Amniotic epithelial cell (primary cell): Measurements from ENCODE around the gene NOP10.
"Not testable (repeated sequence)": the region's sequence is repeated elsewhere in the genome, so short reads cannot be mapped to it uniquely, and the experiment has no call there.

Source experiments
- DNase-seq: peaks from one replicate; pipeline ENCODE4 v3.0.0-alpha.2; 2010; ENCODE audit warnings: low read depth

Gene NOP10

DNA sequence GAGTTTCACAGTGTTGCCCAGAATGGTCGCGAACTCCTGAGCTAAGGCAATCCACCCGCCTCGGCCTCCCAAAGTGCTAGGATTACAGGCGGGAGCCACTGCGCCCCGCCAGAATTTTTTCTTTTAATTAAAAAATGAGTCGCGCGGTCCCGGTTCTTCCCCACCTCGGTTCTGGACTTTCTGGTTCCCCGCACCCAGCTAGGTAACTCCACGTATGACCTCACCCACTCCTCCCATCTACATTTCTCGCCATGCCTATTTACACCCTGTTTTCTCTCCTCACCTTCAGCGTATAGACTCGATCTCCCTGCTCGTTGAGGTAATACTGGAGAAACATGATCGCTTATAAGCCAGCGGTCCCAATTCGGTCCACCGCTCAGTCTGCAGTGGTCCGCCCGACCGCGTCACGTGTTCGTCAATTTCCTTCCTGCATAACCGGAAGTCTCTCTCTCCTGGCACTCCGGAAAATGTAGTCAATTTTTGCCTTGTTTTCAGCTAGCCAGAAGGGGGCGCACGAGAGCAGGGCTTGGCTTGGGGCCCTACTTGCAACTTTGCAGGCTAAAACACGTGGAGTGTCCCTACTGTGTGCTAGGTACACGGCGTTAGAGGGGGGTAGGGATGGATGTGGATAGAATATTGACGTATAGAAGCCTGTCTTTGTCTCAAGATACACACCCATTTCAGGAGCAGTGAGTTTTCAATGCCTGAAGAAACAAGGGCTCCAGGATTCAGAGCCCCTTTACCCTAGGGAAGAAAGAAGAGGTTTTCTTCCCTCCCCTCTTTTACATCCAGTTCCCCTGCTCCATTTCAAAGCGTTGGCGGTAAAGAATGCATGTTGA, at the start of gene NOP10, which contains the start of gene NUTM1:
NOP10 (minus strand) TSS at position 400 of the 839 bp plus-strand sequence; CDS start at position 337, 63 bp downstream.
NUTM1 (plus strand) TSS at position 579 of the 839 bp plus-strand sequence. CDS start 382 bp downstream, outside the sequence.
- peak; percentile 92 for DNase-seq

DNA sequence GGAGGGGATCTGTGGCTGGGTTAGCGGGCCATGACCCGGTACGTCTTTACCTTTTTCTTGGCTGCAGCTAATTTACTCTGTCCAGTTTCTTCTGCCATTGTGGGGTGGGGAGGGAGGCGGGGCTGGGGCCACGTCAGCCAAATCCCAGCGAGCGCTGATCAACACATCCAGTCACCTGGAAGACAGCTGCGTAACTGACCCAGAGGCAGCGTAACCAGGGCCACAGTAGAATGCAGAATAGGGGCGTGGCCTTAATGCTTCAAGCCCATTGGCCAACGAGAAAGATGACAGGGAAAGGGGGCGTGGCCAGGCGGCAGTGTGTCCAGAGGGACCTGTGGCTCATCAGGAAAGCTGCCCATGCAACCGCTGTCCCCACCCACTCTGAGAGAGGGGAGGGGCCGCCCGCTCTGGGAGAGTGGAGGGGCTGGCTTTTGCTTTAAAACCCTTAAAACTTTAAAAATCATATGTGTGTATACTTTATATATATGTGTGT, 46.7 kb upstream of the NOP10 start:
- not testable (repeated sequence) for DNase-seq

DNA sequence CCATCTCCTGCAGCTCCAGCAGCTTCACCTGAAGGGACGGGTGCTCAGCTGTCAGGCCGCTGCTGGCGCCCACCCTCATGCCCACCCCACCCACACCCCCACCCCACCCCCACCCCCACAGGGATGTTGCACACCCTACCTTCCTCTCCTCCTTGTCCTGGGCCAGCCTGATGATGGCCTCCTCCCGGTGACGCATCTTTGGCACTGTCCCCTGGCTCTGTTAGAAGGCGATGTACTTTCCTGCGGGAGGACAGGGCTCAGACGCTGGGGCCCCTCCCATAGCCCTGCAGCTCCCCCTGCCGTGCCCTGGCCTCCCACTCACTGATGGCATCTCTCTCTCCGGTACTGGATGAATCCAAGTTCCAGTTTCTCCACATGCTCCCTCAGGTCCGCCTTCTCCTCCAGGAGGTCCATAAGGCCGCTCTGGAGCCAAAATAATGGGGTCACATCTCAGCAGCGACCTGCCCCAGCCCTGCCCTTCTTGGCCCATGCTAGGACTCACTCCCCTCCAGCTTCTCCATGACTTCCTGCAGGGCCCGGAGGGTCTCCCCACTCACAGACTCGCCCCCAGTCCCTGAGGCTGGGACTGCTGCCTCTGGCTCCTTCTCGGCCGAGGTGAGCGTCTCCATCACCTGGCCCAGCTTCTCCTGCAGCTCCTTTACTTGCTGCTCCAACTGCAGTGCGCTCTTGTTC, 39.0 kb upstream of the NOP10 start:
- not testable (repeated sequence) for DNase-seq

DNA sequence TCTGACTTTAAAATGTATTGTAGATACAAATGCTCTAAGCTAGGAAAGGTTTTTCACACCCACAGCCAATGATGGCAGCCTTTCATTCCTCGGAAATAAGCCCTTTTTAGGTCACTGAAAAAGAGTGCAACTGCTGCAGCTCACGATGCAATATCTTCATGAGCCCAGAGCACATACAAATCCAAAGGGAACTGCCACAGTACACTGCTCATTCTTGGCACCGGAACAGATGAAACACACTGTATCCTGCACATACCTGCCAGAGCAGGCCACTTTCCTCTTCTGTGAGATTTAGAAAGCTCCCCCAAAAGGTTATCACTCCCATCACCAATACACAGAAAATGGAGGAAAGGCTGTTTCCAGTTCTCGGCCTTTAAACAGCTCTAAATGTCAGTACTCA, 37.6 kb upstream of the NOP10 start:
- not testable (repeated sequence) for DNase-seq

DNA sequence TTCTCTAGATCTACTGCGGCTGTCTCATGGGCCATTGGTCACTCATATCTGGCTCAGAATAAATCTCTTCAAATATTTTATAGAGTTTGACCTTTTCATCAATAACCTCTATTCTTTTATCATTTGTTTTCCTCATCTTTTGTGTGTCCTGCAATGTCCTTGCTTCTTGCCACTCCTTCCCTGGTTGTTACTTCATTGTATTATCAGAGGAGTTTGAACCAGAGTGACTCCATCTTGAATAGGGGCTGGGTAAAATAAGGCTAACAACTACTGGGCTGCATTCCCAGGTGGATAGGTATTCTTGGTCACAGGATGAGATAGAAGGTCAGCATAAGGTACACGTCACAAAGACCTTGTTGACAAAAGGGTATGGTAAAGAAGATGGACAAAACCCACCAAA, 33.9 kb upstream of the NOP10 start:
- no peak for DNase-seq

DNA sequence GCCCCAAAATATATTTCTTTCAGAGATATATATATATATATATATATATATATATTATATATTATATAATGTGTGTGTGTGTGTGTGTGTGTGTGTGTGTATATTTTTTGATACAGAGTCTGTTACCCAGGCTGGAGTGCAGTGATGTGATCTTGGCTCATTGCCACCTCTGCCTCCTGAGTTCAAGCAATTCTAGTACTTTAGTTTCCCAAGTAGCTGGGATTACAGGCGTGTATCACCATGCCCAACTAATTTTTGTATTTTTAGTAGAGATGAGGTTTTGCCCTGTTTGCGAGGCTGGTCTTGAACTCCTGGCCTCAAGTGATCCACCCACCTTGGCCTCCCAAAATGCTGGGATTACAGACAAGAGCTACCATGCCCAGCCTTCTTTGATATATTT, 32.6 kb upstream of the NOP10 start:
- not testable (repeated sequence) for DNase-seq

DNA sequence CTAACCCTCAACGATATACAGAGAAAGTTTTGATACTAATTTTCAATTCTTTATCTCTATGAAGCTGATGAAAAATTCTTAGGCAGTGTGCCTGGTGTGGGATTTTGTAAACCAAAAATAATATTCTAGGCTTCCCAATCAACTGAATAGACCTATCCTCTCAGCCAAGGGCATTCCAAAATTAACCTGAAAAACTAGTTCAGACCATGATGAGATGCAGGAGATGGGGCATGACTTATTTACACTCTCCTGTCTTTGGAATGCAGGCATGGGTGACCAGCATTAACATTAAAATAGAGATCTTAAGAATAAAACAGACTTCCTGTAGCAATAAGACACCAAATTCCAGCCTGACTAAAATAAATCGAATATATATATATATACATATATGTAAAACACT, 31.9 kb upstream of the NOP10 start:
- DNase-seq, result no peak

DNA sequence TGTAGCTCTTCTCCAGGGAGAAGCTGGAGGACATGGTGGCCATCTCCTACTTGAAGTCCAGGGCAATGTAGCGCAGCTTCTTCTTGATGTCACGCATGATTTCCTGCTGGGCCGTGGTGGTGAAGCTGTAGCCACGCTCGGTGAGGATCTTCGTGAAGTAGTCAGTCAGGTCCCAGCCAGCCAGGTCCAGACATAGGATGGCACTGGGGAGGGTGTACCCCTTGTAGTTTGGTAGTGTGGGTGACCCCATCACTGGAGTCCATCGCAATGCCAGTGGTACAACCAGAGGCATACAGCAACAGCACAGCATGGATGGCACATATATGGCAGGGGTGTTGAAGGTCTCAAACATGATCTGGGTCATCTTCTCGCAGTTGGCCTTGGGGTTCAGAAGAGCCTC, 31.0 kb upstream of the NOP10 start:
- no peak for DNase-seq

DNA sequence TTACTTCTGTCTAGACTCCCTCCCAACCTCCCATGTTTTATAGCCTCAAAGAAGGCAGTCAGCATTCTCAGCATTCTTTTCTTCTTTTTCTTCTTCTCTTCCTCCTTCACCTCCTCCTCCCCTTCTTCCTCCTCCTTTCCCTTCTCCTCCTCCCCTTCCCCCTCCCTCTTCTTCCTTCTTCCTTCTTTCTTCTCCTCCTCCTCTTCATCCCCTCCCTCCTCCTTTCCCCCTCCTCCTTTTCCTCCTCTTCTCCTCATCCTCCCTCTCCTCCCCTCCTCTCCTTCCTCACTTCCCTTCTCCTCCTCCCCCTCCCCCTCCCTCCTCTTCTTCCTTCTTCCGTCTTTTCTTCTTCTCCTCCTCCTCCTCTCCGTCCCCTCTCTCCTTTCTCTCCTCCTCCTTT, 27.7 kb upstream of the NOP10 start:
- no peak for DNase-seq

DNA sequence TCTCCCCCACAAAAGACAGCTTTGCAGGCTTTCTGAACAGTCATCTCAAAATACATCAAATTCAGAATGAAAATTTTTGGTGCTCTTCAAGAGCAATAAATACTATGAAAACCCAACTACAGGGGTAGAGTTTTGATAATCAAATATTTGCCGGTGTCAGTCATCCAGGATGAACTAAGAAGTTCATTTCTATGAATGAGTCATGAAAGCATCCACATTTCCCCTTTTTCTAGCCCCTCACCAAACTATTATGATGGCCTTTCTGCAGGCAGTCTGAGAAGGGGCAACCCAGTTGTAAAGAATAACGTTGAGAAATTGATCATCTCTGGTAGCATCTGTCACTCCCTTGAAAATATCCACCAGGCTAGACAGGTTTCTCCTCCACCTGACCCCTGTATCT, 27.2 kb upstream of the NOP10 start:
- no peak for DNase-seq

DNA sequence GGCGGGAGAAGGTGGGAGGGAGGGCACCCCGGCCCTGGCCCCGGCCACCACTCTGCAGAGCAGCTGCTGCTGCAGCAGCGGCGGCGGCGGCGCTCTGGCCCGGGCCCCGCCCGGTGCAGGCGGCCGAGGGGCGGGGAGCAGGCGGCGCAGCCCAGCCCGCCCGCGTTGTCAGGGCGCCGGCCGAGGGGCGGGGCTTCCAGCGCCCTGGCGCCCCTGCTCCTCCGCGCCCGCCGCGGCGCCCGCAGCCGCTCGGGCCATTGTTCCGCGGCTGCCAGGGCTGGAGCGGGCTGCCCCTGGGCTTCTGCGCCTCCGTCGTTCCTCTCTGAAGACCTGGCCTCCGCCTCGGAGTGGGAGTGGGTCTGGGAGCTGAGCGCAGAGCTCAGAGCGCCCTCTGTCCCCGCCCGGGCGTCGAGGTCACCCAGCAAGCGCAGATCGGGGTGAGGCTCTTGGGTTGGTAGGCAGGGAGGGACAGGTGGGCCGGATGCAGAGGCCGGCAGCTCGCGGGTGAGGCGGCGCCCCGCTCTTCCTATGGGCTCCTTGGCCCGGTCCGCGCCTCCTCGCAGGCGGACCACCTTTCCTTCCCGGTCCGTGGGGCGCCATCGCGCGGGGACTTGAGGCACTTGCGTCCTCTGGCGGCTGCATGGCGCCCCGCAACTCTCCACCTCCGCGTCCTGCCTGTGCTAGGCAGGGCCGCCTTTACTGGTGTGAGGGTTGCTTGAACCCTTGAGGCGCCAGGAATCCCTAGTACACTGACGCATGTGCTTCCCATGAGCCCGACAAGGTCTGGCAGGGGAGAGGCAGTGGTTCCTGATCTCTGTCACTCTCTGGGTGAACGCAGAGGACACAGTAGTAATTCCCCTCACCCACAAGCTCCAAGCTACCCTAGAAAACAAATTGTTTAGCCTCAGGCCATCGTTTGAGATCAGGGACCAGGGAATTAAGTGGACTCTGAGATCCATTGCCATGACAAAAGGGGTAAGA, 24.5 kb upstream of the NOP10 start, which contains the start of gene LPCAT4:
LPCAT4 (minus strand) TSS at position 96 of the 981 bp plus-strand sequence. CDS start 96 bp downstream, outside the sequence.
- DNase-seq, result peak; percentile 73

DNA sequence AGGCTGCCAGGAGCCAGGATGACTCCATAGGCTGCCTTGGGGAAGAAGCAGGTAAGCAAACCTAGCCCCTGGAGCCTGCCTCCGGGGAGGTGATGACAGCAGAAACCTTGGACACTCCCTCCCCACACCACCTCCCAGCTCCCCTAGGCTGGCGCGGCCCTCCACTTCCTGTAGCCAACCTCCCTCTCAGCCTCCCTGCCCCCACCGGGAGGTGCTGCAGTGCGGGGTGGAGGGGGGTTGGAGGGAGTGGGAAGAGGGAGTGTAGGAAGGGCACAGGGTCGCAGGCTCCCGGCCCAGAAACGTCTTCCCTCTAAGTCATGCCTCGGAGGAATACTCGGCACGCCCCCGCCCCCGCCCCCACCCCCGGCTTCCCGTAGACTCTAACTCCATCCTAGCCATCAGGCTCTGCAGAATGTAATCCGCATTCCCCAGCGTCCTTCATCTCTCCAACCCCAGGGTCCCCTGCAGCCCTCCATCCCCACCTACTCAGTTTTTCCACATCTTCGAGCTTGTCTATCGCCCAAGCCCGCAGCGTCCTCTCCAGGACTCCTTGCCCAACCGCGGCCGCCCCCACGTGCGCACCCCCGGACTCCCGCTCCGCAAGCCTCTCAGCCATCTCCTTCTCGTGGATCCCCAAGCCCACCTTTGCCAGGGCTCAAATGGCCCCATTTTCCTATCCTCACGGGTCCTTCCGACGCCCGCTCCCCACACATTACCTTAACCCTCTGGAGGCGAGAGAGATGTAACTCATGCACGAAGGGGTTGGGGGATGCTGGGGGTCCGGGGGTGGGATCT, 23.5 kb upstream of the NOP10 start:
- DNase-seq, result peak; percentile 43

DNA sequence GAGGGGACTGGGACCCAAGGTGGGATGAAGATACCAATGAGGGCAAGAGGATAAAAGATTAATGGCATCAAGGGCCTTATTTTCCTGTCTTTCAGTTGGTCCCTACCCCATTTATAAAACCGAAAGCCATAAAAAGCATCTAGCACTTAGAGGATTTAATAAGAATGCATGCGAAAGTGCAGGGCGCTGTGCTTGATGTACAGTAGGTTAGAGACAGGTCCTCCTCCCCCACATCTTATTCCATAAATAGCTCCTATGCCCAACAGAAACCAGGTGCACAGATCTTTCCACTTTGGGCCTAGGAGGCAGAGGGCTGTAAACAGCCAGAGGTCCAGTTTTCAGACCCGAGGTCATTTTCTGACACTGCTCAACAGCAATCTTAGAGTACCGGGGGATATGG, 22.9 kb upstream of the NOP10 start:
- no peak for DNase-seq

DNA sequence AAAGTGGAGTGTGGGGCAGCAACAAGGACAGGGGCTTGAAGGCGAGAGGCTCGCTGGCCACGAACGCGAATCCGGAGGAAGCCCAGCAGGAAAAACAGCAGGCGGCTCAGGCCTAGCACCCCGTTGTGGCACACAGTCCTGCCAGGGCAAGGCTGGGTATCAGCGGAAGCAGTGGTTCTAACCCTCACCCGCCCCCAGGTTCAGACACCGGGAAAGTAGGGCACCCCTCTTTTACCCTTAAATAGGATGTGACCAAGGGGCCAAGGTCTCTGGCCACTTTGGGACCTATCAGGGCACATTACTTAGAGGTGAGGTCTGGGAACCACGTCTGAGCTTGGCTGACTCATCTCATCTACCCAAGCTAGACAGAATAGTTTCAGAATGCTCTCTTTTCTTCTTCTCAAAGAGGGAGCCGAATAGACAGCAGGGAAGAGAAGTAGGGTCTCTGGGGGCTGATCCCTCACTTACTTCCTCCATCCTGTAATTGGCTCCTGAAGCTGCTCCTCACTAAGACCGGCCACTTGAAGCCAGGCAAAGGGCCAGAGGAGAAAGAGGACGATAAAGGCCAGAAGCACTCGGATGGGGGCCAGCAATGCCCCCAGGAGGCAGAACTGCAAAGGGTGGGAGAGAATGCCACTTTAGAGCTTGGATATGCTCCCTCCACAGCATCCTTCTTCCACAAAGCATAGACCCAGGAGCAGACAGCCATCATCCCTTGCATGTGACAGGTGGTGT, 22.3 kb upstream of the NOP10 start:
- DNase-seq, result no peak

DNA sequence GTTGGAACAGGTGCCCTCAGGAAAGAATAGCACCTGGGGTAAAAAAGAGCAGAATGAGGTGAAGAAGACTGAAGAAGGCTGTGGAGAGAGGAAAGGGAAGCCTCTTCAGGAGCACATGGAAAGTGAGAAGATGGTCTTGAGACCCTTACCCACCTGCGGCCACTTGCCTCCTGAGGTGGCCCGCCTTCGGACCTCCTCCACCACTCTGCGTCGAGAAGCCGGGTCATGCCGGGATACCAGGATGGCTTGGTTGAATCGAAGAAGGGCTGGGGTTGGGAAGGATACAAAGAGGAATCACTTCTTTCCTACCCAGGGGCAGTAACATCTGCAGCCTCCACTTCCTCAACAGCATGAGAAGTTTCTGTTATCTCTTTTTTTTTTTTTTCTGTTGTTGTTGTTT, 21.1 kb upstream of the NOP10 start:
- no peak for DNase-seq

DNA sequence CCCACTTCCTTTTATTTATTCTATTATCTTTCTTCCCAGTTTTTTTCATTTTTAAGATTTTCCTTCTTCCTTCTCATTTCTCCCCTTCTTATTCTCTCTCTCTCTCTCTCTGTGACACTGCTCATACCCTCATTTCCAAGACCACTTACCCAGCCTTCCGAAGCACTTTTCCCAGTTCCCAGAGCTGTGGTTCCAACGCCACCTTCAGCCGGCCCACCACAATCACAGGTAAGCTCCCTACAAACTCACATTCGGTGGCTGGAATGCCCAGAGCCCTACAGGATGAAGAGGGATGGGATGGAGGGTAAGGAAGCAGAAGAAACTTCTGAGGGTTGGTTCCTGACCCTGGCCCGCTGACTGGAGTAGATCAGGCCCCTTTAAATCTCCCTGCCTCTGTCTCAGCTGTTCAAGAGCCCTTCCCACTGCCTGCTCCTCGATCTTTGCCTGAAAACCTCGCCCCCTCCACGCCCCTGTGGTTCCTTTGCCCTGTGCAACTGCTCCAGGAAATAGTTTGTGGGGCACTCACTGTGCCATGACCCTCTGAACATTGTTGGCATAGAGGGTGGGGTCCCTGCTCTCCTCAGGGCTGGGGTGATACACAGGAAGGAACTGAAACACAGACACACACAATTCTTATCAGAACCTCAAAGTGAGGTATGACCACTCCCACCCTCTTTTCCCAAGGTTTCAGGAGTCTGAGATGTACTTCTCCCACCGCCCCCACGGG, 19.3 kb upstream of the NOP10 start:
- no peak for DNase-seq

DNA sequence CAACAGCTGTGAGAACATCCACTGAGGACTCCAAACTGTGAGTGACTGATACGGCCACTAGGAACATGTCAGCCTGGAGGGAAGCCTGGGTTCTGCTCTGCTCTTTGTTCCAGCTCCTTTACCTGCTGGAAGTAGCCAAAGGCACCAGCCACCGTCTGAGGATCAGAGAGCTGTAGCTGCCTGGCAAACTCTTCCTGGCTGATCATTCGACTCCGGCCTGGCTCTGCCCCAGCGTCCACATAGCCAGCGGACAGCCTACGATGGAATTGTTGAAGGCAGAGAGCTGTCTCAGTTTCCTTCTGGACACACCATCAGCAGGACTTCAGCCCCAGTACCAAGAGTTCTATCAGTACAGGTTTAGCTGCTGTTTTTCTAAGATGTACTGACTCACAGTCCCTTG, 18.3 kb upstream of the NOP10 start:
- no peak for DNase-seq

DNA sequence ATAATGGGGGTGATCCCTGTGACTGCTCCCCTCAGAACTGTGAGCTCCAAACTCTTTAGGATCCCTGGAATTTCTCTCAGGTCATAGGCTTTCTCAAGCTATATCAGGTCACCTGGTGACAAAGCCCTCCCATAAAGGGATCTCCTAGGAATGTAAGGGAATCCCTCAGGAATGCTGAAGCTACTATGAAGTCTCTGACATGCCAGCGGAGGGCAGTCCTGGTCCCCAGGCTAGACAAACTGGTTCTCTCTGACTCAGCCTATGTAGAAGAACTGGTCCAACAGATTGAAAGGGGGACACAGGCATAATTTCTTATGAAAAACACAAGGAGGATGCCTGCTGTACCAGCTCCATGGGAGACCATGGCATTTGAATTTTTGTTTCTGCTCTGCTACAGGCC, 17.4 kb upstream of the NOP10 start:
- no peak for DNase-seq

DNA sequence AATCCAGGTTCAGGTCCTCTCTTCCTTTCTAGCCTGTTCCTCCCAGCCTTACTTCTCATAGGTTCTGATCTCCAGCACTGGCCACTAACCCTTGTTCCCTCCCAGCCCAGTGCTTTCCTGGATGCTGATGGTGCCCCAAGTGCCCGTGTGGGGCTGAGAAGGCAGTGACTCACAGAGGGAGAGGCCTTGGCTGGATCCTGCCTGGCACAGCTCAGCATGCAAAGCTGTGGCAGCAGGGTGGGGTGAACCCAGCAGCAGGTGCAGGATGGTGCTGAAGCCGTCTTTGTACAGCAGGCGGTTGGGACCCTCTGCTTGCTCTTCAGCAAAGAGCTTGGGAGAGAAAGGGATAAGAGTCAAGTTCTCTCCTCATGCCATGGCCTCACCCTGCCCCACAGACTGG, 16.5 kb upstream of the NOP10 start:
- DNase-seq, result no peak

DNA sequence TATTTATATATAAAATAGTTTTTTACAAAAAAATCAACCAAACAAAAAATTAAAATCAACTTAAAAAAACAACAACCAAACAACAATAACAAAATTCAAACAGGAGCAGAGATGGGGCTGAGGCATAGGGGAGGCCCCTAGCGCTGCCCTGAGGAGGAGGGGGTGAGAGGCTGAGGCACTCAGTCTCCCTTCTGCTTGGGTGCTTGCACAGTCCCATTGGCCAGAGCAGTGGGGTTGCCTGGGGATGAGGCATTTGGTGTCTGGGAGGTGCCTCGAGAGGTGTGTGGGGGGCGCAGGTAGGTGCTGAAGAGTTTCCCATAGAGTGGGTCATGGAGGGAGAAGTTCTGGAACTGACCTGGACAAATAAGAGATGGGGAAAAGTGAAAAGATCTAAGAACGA, 16.0 kb upstream of the NOP10 start:
- no peak for DNase-seq
